DOHH2 (cell line): Measurements from ENCODE around the gene CCP110.

ENCODE experiments used
- H3F3A ChIP-seq: fragments of 200-600 bp; sonication (generic), shearing (Covaris generic); 2 replicates; pipeline ENCODE4 v1.6.0; 2016; ENCODE audit warnings: antibody characterized with exemption, mild to moderate bottlenecking; ENCODE audit not compliant: control insufficient read depth, insufficient read depth
- H3K27ac ChIP-seq: fragments of 200-600 bp; sonication (generic); 2 replicates; pipeline ENCODE4 v1.5.1; 2014; ENCODE audit warnings: low read depth, mild to moderate bottlenecking, low read length, moderate library complexity
- H3K27me3 ChIP-seq: fragments of 200-600 bp; sonication (generic); 2 replicates; pipeline ENCODE4 v1.6.1; 2014; ENCODE audit warnings: mild to moderate bottlenecking, low read length, mixed read lengths; ENCODE audit not compliant: control insufficient read depth
- H3K36me3 ChIP-seq: fragments of 200-600 bp; sonication (generic); 2 replicates; pipeline ENCODE4 v1.6.1; 2014; ENCODE audit warnings: mild to moderate bottlenecking, low read length, moderate library complexity, mixed read lengths; ENCODE audit not compliant: control insufficient read depth
- H3K4me1 ChIP-seq: fragments of 200-600 bp; sonication (generic); 2 replicates; pipeline ENCODE4 v1.6.1; 2014; ENCODE audit warnings: mild to moderate bottlenecking, low read length, mixed read lengths; ENCODE audit not compliant: control insufficient read depth
- H3K4me2 ChIP-seq: fragments of 200-600 bp; sonication (generic); 2 replicates; pipeline ENCODE4 v1.6.0; 2014; ENCODE audit warnings: mild to moderate bottlenecking, low read length, moderate library complexity
- H3K4me3 ChIP-seq: fragments of 200-600 bp; sonication (generic); 2 replicates; pipeline ENCODE4 v1.5.1; 2014; ENCODE audit warnings: mild to moderate bottlenecking, low read length, mixed read lengths
- H3K79me2 ChIP-seq: fragments of 200-600 bp; sonication (generic); 2 replicates; pipeline ENCODE4 v1.6.1; 2014; ENCODE audit warnings: mild to moderate bottlenecking, low read length, mixed read lengths; ENCODE audit not compliant: control insufficient read depth
- H3K9me2 ChIP-seq: fragments of 200-600 bp; sonication (generic); replicated peaks from 2 replicates; pipeline ENCODE4 v1.6.1; 2014; ENCODE audit warnings: mild to moderate bottlenecking, low read length, mixed read lengths; ENCODE audit not compliant: control insufficient read depth
- H3K9me3 ChIP-seq: fragments of 200-600 bp; sonication (generic); 2 replicates; pipeline ENCODE4 v1.6.1; 2014; ENCODE audit warnings: antibody characterized with exemption, low read length, mixed read lengths; ENCODE audit not compliant: control insufficient read depth, insufficient read depth
- H4K20me1 ChIP-seq: fragments of 200-600 bp; sonication (generic); 2 replicates; pipeline ENCODE4 v1.6.0; 2014; ENCODE audit warnings: low read depth, mild to moderate bottlenecking, antibody characterized with exemption, low read length, moderate library complexity; ENCODE audit not compliant: control insufficient read depth, insufficient read depth
- CTCF ChIP-seq: fragments of 200-600 bp; sonication (generic); IDR thresholded peaks from one replicate; pipeline ENCODE4 v1.5.1; 2014; ENCODE audit warnings: antibody characterized with exemption, mild to moderate bottlenecking, low read depth, low read length; ENCODE audit not compliant: poor library complexity, severe bottlenecking
- EZH2phosphoT487 ChIP-seq: fragments of 200-600 bp; sonication (generic); IDR thresholded peaks from 2 replicates; pipeline ENCODE4 v1.6.1; 2017; ENCODE audit warnings: borderline replicate concordance, mild to moderate bottlenecking, antibody characterized with exemption, low read length, moderate library complexity, mixed read lengths

The CCP110 gene

GRCh38 chr16:19583665-19584300 lies 60.0 kb downstream of the CCP110 start:
- H3K4me3 ChIP-seq: no peak overlapping the region
- H4K20me1 ChIP-seq: no peaks in the 10 kb centered on the region
- TF ChIP-seq CTCF (peak; percentile 71), EZH2phosphoT487 (no peak)
- H3K36me3 ChIP-seq: peaks cover 8% of the 10 kb centered on the region
- H3K9me2 ChIP-seq: no peaks in the 10 kb centered on the region
- H3K4me1 ChIP-seq: no peaks in the 10 kb centered on the region
- H3F3A ChIP-seq: no peaks in the 10 kb centered on the region
- no peak overlapping the region for H3K4me2 ChIP-seq
- no peaks in the 10 kb centered on the region for H3K27me3 ChIP-seq
- H3K9me3 ChIP-seq: no peaks in the 10 kb centered on the region
- H3K79me2 ChIP-seq: no peaks in the 10 kb centered on the region
- no peak overlapping the region for H3K27ac ChIP-seq

GRCh38 chr16:19588661-19589060 lies 64.9 kb downstream of the CCP110 start:
- Histone ChIP-seq H4K20me1 (no peaks in the 10 kb centered on the region), H3K9me3 (no peaks in the 10 kb centered on the region), H3K27me3 (no peaks in the 10 kb centered on the region), H3K4me3 (no peak overlapping the region), H3K36me3 (peaks cover 4% of the 10 kb centered on the region; the same call in 1 of the 2 replicates), H3K4me2 (no peak overlapping the region), H3F3A (no peaks in the 10 kb centered on the region), H3K9me2 (no peaks in the 10 kb centered on the region), H3K4me1 (no peaks in the 10 kb centered on the region), H3K27ac (no peak overlapping the region), H3K79me2 (no peaks in the 10 kb centered on the region)
- TF ChIP-seq CTCF (no peak), EZH2phosphoT487 (no peak)

GRCh38 chr16:19589106-19589505 lies 65.4 kb downstream of the CCP110 start:
- Histone ChIP-seq H4K20me1 (no peaks in the 10 kb centered on the region), H3K4me2 (no peak overlapping the region), H3K36me3 (peaks cover 4% of the 10 kb centered on the region; the same call in 1 of the 2 replicates), H3K4me1 (no peaks in the 10 kb centered on the region), H3K9me2 (no peaks in the 10 kb centered on the region), H3K4me3 (no peak overlapping the region), H3K79me2 (no peaks in the 10 kb centered on the region), H3K27me3 (no peaks in the 10 kb centered on the region), H3F3A (no peaks in the 10 kb centered on the region), H3K27ac (no peak overlapping the region), H3K9me3 (no peaks in the 10 kb centered on the region)
- no peak for TF ChIP-seq CTCF
- no peak for TF ChIP-seq EZH2phosphoT487
